Thyroid gland (tissue), 4 donors: ENCODE results near the gene COX6A2.

Experiments
- CTCF ChIP-seq, 6 experiments: fragments of 200-600 bp in 3 of 6; fragments of 450-650 bp in 3 of 6; sonication (generic) in 3 of 6; IDR thresholded peaks; one replicate each; pipeline ENCODE4 v1.5.1; 2016 to 2019; ENCODE audit warnings: antibody characterized with exemption in 6 of 6, mild to moderate bottlenecking in 2 of 6, inconsistent platforms in 1 of 6, moderate library complexity in 1 of 6
- POLR2A ChIP-seq, 2 donors: fragments of 450-650 bp; IDR thresholded peaks; one replicate each; pipeline ENCODE4 v1.6.1; 2017; ENCODE audit warnings: antibody characterized with exemption in 2 of 2, mild to moderate bottlenecking in 2 of 2, moderate library complexity in 1 of 2

- no peak for TF ChIP-seq CTCF (IDR thresholded peaks at IDR 0.05)
- TF ChIP-seq POLR2A (IDR thresholded peaks at IDR 0.05) = no peak
These were observed 14.8 kb downstream of the COX6A2 start for GRCh38 chr16:31413381-31413780.
